Panc1 (cell line): Measurements from ENCODE around the gene GOLPH3. TPM values are rescaled to one million over a fixed set of nuclear protein-coding genes. Genes with fewer than 3 reads are reported as not detected.

ENCODE experiments used
- ATAC-seq: fragments of 200-7000 bp; cut with Tn5 transposase; 2 replicates; pipeline ENCODE4 v1.9.1; 2020; ENCODE audit warnings: mild to moderate bottlenecking, moderate library complexity
- BruUV-seq: library from RNA; stranded (reverse); fragments of 400-500 nt; replicated peaks from 2 replicates; lab custom pipeline; 2021; lab: Mats Ljungman, UMichigan
- CTCF ChIA-PET: fragments of 300-600 bp; sonication (Branson Sonifier 250); formaldehyde crosslinking; loops from one replicate; lab custom pipeline; 2022; ENCODE audit warnings: antibody characterized with exemption; lab: Charles Lee
- POLR2A ChIA-PET: fragments of 300-600 bp; sonication (Branson Sonifier 250); formaldehyde crosslinking; loops from one replicate; lab custom pipeline; 2022; ENCODE audit warnings: antibody characterized with exemption; lab: Charles Lee
- DNase-seq: peaks from one replicate; pipeline ENCODE4 v3.0.0-alpha.2; 2010; ENCODE audit warnings: low read depth, low spot score
- H3K27ac ChIP-seq: 2 replicates; pipeline ENCODE4 v1.5.1; 2011; ENCODE audit warnings: mild to moderate bottlenecking, low read length, inconsistent platforms
- H3K27me3 ChIP-seq: fragments of 200-500 bp; sonication (Bioruptor generic); 2 replicates; pipeline ENCODE4 v1.6.0; 2014; ENCODE audit warnings: low read length, inconsistent platforms; ENCODE audit not compliant: control insufficient read depth, insufficient read depth
- H3K36me3 ChIP-seq: fragments of 200-500 bp; sonication (Bioruptor generic); 2 replicates; pipeline ENCODE4 v1.5.1; 2014; ENCODE audit warnings: inconsistent platforms, mild to moderate bottlenecking, low read length, moderate library complexity; ENCODE audit not compliant: control insufficient read depth, insufficient read depth
- H3K4me1 ChIP-seq: 2 replicates; pipeline ENCODE4 v1.5.1; 2011; ENCODE audit warnings: inconsistent platforms, mild to moderate bottlenecking, low read length, moderate library complexity; ENCODE audit not compliant: control insufficient read depth, insufficient read depth
- H3K4me3 ChIP-seq, 2 experiments: 2 replicates each; pipeline ENCODE4 v1.5.1; 2011 to 2012; ENCODE audit warnings: low read depth in 2 of 2, low read length in 2 of 2, mild to moderate bottlenecking in 2 of 2, inconsistent platforms in 1 of 2, moderate library complexity in 1 of 2
- H3K9me3 ChIP-seq: fragments of 200-500 bp; sonication (Bioruptor generic); 2 replicates; pipeline ENCODE4 v1.5.1; 2014; ENCODE audit warnings: low read depth, mild to moderate bottlenecking, inconsistent platforms, low read length, moderate library complexity; ENCODE audit not compliant: control insufficient read depth, insufficient read depth
- POLR2AphosphoS5 ChIP-seq: IDR thresholded peaks from 2 replicates; pipeline ENCODE4 v1.6.1; 2012; ENCODE audit warnings: mild to moderate bottlenecking, low read depth, low read length, moderate library complexity
- SIN3A ChIP-seq: IDR thresholded peaks from 2 replicates; pipeline ENCODE4 v1.6.1; 2012; ENCODE audit warnings: low read depth, mild to moderate bottlenecking, low read length, moderate library complexity, borderline replicate concordance; ENCODE audit not compliant: insufficient read depth
- TCF7L2 ChIP-seq: IDR thresholded peaks from 2 replicates; pipeline ENCODE4 v1.6.1; 2011; ENCODE audit warnings: mild to moderate bottlenecking, low read depth, low read length, inconsistent platforms
- in situ Hi-C: cut with HindIII; loops from 2 replicates; pipeline ENCODE4 v1.10.0; 2016; ENCODE audit warnings: low sequenced_read_pairs, low pct_unique_long_range_greater_than_20kb
- intact Hi-C: fragments of 100-400 bp; cut with micrococcal nuclease; formaldehyde crosslinking; loops from one replicate; pipeline ENCODE4 v1.10.0; 2022; ENCODE audit not compliant: unreplicated experiment
- total RNA-seq: library from RNA; stranded (reverse); gene quantifications from one replicate; pipeline ENCODE4 v1.2.1, GENCODE V29; 2021; ENCODE audit not compliant: unreplicated experiment
- TF ChIP-seq, protein P1 (sequence below), 2 experiments: IDR thresholded peaks; 2 replicates each; pipeline ENCODE4 v1.6.1; 2011 to 2012; ENCODE audit warnings: low read depth in 2 of 2, control low read depth in 1 of 2, low read length in 1 of 2, mild to moderate bottlenecking in 1 of 2, moderate library complexity in 1 of 2; ENCODE audit not compliant: insufficient read depth in 1 of 2
- TF ChIP-seq, protein P2 (sequence below): fragments of 450-650 bp; IDR thresholded peaks from 2 replicates; pipeline ENCODE4 v1.5.1; 2017; ENCODE audit warnings: mild to moderate bottlenecking

The GOLPH3 gene
- total RNA-seq, 1 experiment from 2014 or later = 89.7 TPM

DNA sequence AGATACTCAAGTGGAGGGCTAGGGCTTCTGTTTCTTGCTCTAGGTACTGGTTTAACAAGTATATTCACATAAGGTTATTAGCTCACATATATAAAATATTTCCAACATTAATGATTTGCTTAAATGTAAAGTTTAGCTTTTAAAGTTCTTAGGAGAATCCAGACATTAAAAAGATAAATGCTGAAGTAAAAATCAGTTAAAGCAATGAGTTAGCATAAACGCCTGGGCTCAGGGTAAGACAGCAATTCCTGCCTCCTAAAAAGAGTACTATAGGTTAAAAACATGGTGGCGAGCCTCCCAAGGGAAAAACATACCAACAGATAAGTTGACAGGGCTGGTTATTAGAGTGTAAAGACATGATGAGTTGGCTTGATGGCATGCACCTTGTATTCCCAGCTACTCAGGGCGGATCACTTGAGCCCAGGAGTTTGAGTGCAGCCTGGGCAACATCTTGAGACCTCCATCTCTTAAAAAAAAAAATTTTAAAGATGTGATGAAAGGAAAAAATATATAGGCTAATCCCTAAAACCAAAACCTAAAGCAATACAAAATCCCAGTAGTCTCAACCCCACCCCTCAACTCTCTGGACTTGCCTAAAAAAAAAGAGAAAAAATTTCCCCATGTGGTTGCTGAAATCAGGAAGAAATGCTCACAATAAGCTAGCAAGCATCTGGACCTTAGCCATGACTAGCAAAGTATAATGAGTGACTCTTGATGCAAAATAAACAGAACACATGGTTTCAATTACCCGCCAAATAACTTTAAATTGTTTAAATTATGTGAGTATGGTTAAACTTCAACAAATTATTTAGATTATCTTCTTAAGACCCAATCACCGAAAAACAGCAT lies 3.6 kb downstream of the GOLPH3 start:
- Histone ChIP-seq H3K27me3 (no peaks in the 10 kb centered on the region), H3K4me1 (peaks cover 19% of the 10 kb centered on the region), H3K36me3 (peaks cover 24% of the 10 kb centered on the region), H3K9me3 (no peaks in the 10 kb centered on the region), H3K4me3 (no peak overlapping the region), H3K27ac (peak overlapping the region; percentile 14; the same call in 1 of the 2 replicates)
- POLR2A ChIA-PET = interaction anchor here (0.6 to 0.7 kb wide), 2 partner anchors 68 to 798 kb away, joined by 3 read pairs; no protein-coding TSS in a partner anchor
- CTCF ChIA-PET = no interaction called here
- no TSS peak for BruUV-seq
- no peak for TF ChIP-seq POLR2AphosphoS5
- TF ChIP-seq, protein P1, sequence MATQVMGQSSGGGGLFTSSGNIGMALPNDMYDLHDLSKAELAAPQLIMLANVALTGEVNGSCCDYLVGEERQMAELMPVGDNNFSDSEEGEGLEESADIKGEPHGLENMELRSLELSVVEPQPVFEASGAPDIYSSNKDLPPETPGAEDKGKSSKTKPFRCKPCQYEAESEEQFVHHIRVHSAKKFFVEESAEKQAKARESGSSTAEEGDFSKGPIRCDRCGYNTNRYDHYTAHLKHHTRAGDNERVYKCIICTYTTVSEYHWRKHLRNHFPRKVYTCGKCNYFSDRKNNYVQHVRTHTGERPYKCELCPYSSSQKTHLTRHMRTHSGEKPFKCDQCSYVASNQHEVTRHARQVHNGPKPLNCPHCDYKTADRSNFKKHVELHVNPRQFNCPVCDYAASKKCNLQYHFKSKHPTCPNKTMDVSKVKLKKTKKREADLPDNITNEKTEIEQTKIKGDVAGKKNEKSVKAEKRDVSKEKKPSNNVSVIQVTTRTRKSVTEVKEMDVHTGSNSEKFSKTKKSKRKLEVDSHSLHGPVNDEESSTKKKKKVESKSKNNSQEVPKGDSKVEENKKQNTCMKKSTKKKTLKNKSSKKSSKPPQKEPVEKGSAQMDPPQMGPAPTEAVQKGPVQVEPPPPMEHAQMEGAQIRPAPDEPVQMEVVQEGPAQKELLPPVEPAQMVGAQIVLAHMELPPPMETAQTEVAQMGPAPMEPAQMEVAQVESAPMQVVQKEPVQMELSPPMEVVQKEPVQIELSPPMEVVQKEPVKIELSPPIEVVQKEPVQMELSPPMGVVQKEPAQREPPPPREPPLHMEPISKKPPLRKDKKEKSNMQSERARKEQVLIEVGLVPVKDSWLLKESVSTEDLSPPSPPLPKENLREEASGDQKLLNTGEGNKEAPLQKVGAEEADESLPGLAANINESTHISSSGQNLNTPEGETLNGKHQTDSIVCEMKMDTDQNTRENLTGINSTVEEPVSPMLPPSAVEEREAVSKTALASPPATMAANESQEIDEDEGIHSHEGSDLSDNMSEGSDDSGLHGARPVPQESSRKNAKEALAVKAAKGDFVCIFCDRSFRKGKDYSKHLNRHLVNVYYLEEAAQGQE (IDR thresholded peaks at IDR 0.05; ENCODE audit: insufficient read depth in 1 of 2, low read depth in 2 of 2, low read length in 1 of 2) = no peak
- no peak for TF ChIP-seq SIN3A
- TF ChIP-seq, protein P2, sequence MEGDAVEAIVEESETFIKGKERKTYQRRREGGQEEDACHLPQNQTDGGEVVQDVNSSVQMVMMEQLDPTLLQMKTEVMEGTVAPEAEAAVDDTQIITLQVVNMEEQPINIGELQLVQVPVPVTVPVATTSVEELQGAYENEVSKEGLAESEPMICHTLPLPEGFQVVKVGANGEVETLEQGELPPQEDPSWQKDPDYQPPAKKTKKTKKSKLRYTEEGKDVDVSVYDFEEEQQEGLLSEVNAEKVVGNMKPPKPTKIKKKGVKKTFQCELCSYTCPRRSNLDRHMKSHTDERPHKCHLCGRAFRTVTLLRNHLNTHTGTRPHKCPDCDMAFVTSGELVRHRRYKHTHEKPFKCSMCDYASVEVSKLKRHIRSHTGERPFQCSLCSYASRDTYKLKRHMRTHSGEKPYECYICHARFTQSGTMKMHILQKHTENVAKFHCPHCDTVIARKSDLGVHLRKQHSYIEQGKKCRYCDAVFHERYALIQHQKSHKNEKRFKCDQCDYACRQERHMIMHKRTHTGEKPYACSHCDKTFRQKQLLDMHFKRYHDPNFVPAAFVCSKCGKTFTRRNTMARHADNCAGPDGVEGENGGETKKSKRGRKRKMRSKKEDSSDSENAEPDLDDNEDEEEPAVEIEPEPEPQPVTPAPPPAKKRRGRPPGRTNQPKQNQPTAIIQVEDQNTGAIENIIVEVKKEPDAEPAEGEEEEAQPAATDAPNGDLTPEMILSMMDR = no peak
- TF ChIP-seq TCF7L2 = no peak
- no peak for DNase-seq
- ATAC-seq = no peak
- in situ Hi-C loops (no loop called here), intact Hi-C loops (no loop called here)

DNA sequence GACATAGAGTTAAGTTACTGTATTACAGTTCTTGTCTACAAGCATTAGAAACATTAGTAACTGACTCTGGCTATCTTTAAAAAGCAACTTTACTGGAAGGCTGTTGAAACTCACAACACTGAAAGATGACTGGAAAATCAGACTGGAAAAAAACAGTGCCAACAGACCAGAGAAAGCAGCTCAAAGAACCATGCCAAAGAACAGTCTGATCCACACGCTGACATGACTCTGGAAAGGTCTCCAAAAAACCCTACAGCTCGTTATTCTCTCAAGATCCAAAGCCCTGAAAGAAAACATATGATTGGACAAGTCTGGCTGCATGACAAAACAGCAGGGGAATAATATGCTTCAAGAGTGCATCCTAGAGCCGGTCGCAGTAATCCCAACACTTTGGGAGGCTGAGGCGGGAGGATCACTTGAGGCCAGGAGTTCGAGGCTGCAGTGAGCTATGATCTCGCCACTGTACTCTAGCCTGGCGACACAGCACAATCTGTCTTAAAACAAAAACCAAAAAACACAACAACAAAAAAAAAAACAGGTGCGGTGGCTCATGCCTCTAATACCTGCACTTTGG lies 5.6 kb downstream of the GOLPH3 start:
- BruUV-seq = no TSS peak
- ChIA-PET POLR2A (no interaction called here), CTCF (no interaction called here)

More for the DNA sequence above, 5.6 kb downstream of the GOLPH3 start:
- Histone ChIP-seq H3K27me3 (no peaks in the 10 kb centered on the region), H3K4me1 (peaks cover 16% of the 10 kb centered on the region), H3K27ac (no peak overlapping the region), H3K36me3 (peaks cover 24% of the 10 kb centered on the region), H3K4me3 (no peak overlapping the region), H3K9me3 (no peaks in the 10 kb centered on the region)
- in situ Hi-C loops (no loop called here), intact Hi-C loops (no loop called here)
- ATAC-seq (no peak), DNase-seq (no peak)
- TF ChIP-seq, protein P1 (IDR thresholded peaks at IDR 0.05; ENCODE audit: insufficient read depth in 1 of 2, low read depth in 2 of 2, low read length in 1 of 2) = no peak
